ENCODE measurements around the gene RC3H2.

DNA sequence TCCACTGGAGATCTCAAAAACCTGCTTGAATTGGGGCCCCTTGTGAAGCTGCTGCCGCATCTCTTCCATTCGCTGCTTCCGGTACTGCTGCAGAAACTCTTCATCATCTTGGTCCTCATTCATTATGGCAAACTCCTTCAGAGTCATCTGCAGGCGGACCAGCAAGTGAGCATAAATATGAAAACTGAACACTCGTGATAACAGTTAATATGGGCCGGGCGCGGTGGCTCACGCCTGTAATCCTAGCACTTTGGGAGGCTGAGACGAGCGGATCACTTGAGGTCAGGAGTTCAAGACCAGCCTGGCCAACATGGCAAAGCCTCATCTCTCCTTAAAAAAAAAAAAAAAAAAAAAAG, 84.7 kb downstream of the RC3H2 start:
- TF ChIP-seq EZH2 (IDR thresholded peaks at IDR 0.05) (no peak), EZH2phosphoT487 (IDR thresholded peaks at IDR 0.05) (no peak)
- TF ChIP-seq, protein P1, sequence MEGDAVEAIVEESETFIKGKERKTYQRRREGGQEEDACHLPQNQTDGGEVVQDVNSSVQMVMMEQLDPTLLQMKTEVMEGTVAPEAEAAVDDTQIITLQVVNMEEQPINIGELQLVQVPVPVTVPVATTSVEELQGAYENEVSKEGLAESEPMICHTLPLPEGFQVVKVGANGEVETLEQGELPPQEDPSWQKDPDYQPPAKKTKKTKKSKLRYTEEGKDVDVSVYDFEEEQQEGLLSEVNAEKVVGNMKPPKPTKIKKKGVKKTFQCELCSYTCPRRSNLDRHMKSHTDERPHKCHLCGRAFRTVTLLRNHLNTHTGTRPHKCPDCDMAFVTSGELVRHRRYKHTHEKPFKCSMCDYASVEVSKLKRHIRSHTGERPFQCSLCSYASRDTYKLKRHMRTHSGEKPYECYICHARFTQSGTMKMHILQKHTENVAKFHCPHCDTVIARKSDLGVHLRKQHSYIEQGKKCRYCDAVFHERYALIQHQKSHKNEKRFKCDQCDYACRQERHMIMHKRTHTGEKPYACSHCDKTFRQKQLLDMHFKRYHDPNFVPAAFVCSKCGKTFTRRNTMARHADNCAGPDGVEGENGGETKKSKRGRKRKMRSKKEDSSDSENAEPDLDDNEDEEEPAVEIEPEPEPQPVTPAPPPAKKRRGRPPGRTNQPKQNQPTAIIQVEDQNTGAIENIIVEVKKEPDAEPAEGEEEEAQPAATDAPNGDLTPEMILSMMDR (IDR thresholded peaks at IDR 0.05) = no peak
